K562 (cell line): Measurements from ENCODE around the gene LY6G5B. TPM values are rescaled to one million over a fixed set of nuclear protein-coding genes. Genes with fewer than 3 reads are reported as not detected.

ENCODE experiments used
- ARID4B ChIP-seq: sonication (generic); formaldehyde crosslinking; IDR thresholded peaks from 2 replicates; pipeline ENCODE4 v1.8.0; 2022; ENCODE audit warnings: mild to moderate bottlenecking, missing genetic modification reagents
- ARNT ChIP-seq, 2 experiments: fragments of 450-650 bp; IDR thresholded peaks; 2 replicates each; pipeline ENCODE4 v1.6.1; 2016; ENCODE audit warnings: mild to moderate bottlenecking in 1 of 2
- BDP1 ChIP-seq: IDR thresholded peaks from 3 replicates; pipeline ENCODE4 v1.6.1; 2011; ENCODE audit not compliant: insufficient read length, insufficient read depth
- C11orf30 ChIP-seq: fragments of 450-650 bp; IDR thresholded peaks from 2 replicates; pipeline ENCODE4 v1.6.1; 2016; ENCODE audit warnings: low read depth, mild to moderate bottlenecking
- CHCHD3 ChIP-seq: fragments of 250-450 bp; sonication (Bioruptor Pico); IDR thresholded peaks from 2 replicates; pipeline ENCODE4 v2.1.2; 2022; ENCODE audit warnings: mild to moderate bottlenecking
- E2F4 ChIP-seq: sonication (generic); formaldehyde crosslinking; IDR thresholded peaks from 2 replicates; pipeline ENCODE4 v1.8.0; 2022; ENCODE audit warnings: mild to moderate bottlenecking, low read depth, missing genetic modification reagents
- E2F8 ChIP-seq: fragments of 450-650 bp; IDR thresholded peaks from 2 replicates; pipeline ENCODE4 v1.7.1; 2018; ENCODE audit warnings: mild to moderate bottlenecking, low read depth; ENCODE audit not compliant: partially characterized antibody
- ETV1 ChIP-seq: fragments of 450-650 bp; conservative IDR thresholded peaks from 2 replicates; pipeline ENCODE4 v1.6.1; 2016; ENCODE audit warnings: missing genetic modification characterization, control low read depth, low read depth, missing compliant biosample characterization
- FOXK2 ChIP-seq, 2 experiments: fragments of 450-650 bp; IDR thresholded peaks in 1 of 2; conservative IDR thresholded peaks in 1 of 2; 2 replicates each; pipeline ENCODE4 v1.6.1; 2016; ENCODE audit warnings: low read depth in 2 of 2, mild to moderate bottlenecking in 1 of 2
- HLTF ChIP-seq: fragments of 450-650 bp; IDR thresholded peaks from 2 replicates; pipeline ENCODE4 v1.6.1; 2016
- HNRNPUL1 ChIP-seq: fragments of 200-400 bp; formaldehyde crosslinking; IDR thresholded peaks from 2 replicates; pipeline ENCODE4 v1.6.1; 2017; ENCODE audit warnings: low read length
- JUNB ChIP-seq: fragments of 450-650 bp; formaldehyde crosslinking; conservative IDR thresholded peaks from 2 replicates; pipeline ENCODE4 v1.4.0; 2020; ENCODE audit warnings: mild to moderate bottlenecking
- KAT2B ChIP-seq: IDR thresholded peaks from one replicate; pipeline ENCODE4 v1.6.1; 2012; ENCODE audit warnings: low read depth, mild to moderate bottlenecking, control low read depth, inconsistent platforms, low read length, moderate library complexity
- NCOA4 ChIP-seq: fragments of 450-650 bp; IDR thresholded peaks from 2 replicates; pipeline ENCODE4 v1.6.1; 2018; ENCODE audit warnings: mild to moderate bottlenecking; ENCODE audit not compliant: partially characterized antibody
- POLR3A ChIP-seq: IDR thresholded peaks from 2 replicates; pipeline ENCODE4 v1.6.1; 2011; ENCODE audit warnings: borderline replicate concordance, mild to moderate bottlenecking, moderate library complexity; ENCODE audit not compliant: insufficient read length, insufficient read depth; ENCODE audit errors: extremely low read depth
- TEAD4 ChIP-seq, 2 experiments: sonication (generic) in 1 of 2; formaldehyde crosslinking in 1 of 2; IDR thresholded peaks; 2 replicates each; pipeline versions ENCODE4 v1.6.1 to v1.8.0; 2012 to 2022; ENCODE audit warnings: borderline replicate concordance in 1 of 2, inconsistent platforms in 1 of 2, low read length in 1 of 2, mild to moderate bottlenecking in 1 of 2, missing genetic modification reagents in 1 of 2
- ZKSCAN1 ChIP-seq: fragments of 150-350 bp; IDR thresholded peaks from 2 replicates; pipeline ENCODE4 v1.6.1; 2016; ENCODE audit warnings: low read depth, low read length
- ZNF217 ChIP-seq: sonication (generic); formaldehyde crosslinking; IDR thresholded peaks from 2 replicates; pipeline ENCODE4 v1.8.0; 2022; ENCODE audit warnings: mild to moderate bottlenecking, missing genetic modification reagents
- polyA plus RNA-seq, 8 experiments: library from polyadenylated mRNA; depleted of rRNA in 4 of 8; stranded (reverse) in 5 of 8; unstranded in 3 of 8; fragments of >200 nt; fragmentation: Nextera tagmentation in 2 of 8; fragmentation: Illumina TruSeq in 1 of 8; extraction: Ambion mirVana in 2 of 8; extraction: Trizol in 1 of 8; gene quantifications; 2 replicates each; pipeline versions ENCODE4 v1.2.1 to v1.2.3, GENCODE V29; 2011 to 2014; ENCODE audit warnings: inconsistent platforms in 1 of 8, missing spikeins in 1 of 8
- total RNA-seq, 7 experiments: library from RNA; depleted of rRNA in 6 of 7; stranded (reverse); fragments of >200 nt in 6 of 7; fragmentation: Illumina TruSeq in 2 of 7; extraction: Trizol in 2 of 7; gene quantifications; 2 replicates each; pipeline versions ENCODE4 v1.2.1 to v1.2.3, GENCODE V29; 2011 to 2021; ENCODE audit warnings: low replicate concordance in 1 of 7

Gene LY6G5B
- total and polyA plus RNA-seq, 9 of the 15 experiments (the other 6 are each of a cell fraction or from before 2014, with no cell fraction given): 6.0 to 27.0 (median 7.5) TPM

- TF ChIP-seq E2F8 (no peak), FOXK2 (conservative IDR thresholded peaks at IDR 0.05 in 1 of 2, IDR thresholded peaks at IDR 0.05 in 1 of 2; ENCODE audit: low read depth in 2 of 2) (peak; percentile 47 to 53; a peak in 2 of 4 replicates), KAT2B (no peak), HLTF (no peak), E2F4 (CRISPR knock-in tag) (no peak), ARNT (IDR thresholded peaks at IDR 0.05) (no peak), CHCHD3 (CRISPR knock-in tag) (no peak), TEAD4 (IDR thresholded peaks at IDR 0.05; ENCODE audit: low read length) (peak; percentile 31; the same call in 1 of the 2 replicates), TEAD4 (CRISPR knock-in tag; IDR thresholded peaks at IDR 0.05; ENCODE audit: borderline replicate concordance) (no peak), HNRNPUL1 (no peak), ETV1 (no peak), NCOA4 (no peak), ARID4B (CRISPR knock-in tag) (no peak), JUNB (no peak), POLR3A (no peak), ZKSCAN1 (0 out of 2 replicates have a peak, but pooled peaks have one; percentile 35), BDP1 (no peak), ZNF217 (CRISPR knock-in tag) (no peak), C11orf30 (no peak)
These were observed 47.9 kb downstream of the LY6G5B start (continued) for GRCh38 chr6:31717499-31718222.
